Skin of body (tissue), 2 donors: ENCODE data around the gene CTU2. TPM values are rescaled to one million over a fixed set of nuclear protein-coding genes. Genes with fewer than 3 reads are reported as not detected.

Experiments
- DNase-seq: peaks from one replicate; lab custom pipeline; 2025; lab: John Stamatoyannopoulos, UW
- total RNA-seq: library from RNA; depleted of rRNA; stranded (reverse); fragments of >200 nt; gene quantifications from one replicate; pipeline ENCODE4 v1.2.3, GENCODE V29; 2014

CTU2 gene
- total RNA-seq, 1 donor from 2014 or later = 5.5 TPM

- no peak for DNase-seq
These were observed 24.4 kb upstream of the CTU2 start for GRCh38 chr16:88681709-88682451.

GRCh38 chr16:88684569-88685155 lies 21.6 kb upstream of the CTU2 start:
- no peak for DNase-seq

DNA sequence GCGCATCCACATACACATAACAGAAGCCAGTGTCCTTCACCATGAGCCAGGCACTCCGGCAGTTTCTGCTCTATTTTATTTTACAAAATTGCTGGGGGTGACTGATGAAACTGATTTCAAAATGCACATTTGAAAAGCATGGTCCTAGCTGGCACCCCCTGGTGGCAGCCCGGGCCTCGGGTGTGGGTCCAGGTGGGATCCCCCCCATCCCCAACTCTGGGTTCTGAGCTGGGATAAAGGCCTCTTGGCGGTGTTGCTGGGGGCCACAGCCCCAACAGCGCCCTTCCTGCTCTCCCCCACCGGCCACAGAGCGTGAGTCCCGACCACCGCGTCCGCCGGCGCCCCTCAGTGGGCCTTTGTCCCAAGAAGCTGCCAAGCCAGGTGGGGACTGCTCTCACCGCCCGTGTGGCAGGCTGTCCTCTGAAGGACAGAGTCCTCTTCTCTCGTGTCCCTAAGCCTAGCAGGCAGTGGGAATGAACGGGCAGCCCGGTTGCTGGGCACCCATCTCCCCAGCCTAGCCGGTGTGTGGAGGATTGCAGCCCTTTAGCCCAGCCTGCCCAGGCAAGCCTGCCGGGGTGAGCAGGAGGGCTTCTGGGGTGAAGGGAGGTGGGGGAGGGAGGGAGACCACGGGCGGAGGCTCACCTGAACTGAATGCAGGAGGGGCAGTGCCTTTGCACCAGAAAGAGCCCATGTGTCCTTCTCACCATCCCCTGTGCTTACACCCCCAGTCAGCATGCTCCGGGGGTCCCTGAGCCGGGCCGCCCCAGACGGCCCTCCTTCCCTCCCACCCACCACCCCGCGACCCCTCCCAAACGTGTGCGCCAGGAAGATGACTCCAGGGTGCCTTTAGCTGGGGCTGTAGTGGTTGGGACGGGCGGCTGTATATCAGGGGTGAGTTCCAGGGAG lies 20.9 kb upstream of the CTU2 start:
- no peak for DNase-seq

- no peak for DNase-seq
These were observed 20.3 kb upstream of the CTU2 start for GRCh38 chr16:88686062-88686438.

- no peak for DNase-seq
These were observed 19.7 kb upstream of the CTU2 start, which contains the start of gene SNAI3 for GRCh38 chr16:88686439-88687253. Gene SNAI3 (minus strand): TSS chr16:88686507. CDS start chr16:88686406, 101 bp downstream.

DNA sequence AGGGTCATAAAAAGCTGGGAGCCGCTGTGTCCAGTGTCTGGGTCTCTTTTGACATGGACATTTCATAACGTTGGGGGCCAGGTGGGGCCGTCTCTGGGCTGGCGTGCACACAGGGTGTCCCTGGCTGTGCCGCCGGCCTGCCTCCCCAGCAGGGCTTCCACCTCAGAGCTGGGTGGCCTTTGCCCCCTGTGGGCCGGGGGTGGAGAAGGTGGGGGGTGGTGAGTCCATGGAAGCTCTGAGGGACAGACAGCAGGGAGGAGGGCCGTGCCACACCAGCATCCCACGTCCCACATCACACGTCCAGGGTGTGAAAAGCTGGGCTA lies 19.1 kb upstream of the CTU2 start:
- DNase-seq = no peak

DNA sequence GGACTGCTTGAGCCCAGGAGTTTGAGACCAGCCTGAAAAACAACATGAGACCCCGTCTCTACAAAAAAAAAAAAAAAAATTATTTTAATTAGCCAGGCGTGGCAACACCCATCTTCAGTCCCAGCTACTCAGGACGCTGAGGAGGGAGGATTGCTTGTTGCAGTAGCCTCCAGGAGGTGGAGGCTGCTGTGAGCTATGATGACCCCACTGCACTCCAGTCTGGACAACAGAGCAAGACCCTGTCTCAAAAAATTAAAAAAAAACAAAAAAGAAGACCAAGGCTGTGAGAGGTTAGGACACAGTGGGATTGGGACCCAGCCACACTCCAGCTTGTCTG lies 18.7 kb upstream of the CTU2 start:
- no peak for DNase-seq

- no peak for DNase-seq
These were observed 18.1 kb upstream of the CTU2 start for GRCh38 chr16:88688013-88688778.

DNA sequence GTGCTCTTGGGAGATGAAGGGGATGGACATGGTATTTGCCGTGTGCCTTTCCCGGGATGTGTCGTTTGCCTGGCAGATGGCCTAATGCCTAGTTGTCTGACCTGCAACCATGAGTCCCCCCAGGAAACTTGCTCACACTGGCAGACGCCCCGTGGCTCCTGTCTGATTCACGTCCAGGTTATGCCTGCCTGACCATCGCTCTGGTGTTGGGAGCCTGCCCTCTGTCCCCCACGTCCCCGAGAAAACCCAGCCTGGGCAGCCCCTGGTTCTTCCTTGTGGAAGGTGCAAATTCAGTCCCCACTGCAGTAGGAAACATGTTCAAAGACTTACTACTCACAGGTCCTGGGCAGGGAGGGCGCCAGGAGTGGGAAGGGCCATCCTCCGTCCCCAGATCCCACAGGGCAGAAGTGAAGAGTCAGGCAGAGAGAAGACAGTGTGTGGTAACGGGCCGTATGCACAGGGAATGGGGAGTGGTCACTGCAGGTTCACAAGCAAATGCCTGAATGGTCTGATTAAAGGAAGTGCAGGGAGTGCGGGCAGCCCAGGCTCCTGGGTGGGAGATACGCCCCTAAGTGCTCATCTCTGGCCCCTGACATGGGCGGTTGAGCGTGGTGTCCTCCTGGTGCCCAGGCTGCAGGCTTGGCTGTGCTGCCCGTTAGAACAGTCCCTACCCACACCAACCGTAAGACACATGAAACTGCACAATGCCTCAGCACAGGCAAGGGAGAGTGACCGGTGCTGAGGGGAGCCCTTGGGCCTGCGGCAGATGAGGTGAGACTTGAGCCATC lies 15.8 kb upstream of the CTU2 start:
- no peak for DNase-seq

DNA sequence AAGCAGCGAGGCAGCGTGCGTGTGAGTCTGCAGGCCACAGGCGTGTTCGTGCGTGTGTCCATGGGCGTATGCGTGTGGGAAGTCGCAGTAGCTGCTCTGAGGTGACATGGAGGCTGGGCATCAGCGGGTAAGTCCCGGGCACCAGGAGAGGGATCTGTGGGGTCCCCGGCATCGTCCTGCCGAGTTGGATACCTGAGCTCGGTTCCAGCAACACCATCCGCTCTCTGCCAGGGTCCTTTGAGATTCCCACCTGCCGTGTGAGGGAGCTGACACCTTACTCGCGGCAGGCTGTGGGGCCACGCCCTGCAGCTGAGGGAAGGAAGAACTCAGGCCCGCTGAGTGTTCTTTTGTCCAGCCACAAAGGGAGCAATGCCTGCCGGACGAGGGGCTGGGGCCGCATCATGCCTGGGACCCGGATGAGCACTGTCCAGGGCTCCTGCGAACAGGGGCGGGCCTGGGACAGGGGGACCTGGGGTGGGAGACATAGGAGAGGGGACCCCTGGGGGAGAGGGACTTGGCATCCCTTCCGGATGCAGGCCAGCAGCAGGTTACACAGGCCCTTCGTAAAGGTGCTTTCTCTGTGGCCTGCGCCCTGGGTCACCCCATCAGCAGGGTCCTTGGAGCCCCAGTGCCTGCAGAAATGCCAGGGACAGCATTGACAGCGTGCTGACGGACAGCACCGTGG lies 15.0 kb upstream of the CTU2 start:
- no peak for DNase-seq

DNA sequence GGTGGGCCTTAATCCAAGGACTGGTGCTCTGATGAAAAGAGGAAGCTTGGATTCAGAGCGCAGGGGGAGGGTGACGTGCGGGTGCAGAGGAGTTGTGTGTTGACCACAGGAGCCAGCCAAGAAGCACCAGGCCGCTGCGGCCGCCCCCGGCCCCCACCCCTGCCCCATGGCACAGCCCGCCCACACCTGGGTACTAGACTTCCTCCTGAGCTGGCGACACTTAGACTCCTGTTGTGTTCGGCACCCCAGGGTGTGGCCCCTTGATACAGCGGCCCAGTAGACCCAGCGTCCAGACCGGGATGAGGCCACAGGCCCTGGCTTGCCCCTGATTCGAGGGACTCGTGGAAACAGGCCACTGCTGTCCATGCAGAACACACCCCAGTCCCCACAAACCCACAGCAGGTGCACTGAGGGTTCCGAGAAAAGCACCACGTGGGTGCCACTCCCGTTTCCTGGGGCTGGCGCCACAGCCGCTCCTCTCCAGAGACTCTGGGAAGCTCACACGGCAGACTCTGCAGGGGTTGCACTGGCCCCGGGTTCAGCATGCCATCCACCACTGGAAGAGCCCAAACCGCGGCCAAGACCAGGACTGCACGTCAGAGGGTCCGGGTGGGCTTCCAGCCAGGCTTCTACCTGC lies 14.3 kb upstream of the CTU2 start:
- no peak for DNase-seq

DNA sequence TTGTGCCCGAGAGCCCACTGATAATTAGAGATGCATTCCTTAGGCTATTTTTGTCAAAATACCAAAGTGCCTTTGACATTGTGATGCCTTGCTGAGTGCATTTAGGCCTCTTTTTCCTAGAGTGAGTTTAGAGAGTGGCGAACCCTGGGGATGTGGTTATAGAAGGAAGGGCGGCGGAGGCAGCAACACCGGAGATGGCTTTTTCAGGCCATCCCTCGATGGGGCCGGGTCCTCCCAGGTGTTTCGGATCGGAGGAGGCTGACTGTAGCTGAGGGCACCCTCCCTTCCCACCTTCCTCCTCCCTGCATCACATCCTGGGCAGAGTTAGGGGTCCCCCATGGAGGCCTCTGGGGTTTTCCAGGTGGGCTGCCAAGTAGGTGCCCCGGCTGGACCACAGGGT lies 13.4 kb upstream of the CTU2 start:
- DNase-seq = no peak

DNA sequence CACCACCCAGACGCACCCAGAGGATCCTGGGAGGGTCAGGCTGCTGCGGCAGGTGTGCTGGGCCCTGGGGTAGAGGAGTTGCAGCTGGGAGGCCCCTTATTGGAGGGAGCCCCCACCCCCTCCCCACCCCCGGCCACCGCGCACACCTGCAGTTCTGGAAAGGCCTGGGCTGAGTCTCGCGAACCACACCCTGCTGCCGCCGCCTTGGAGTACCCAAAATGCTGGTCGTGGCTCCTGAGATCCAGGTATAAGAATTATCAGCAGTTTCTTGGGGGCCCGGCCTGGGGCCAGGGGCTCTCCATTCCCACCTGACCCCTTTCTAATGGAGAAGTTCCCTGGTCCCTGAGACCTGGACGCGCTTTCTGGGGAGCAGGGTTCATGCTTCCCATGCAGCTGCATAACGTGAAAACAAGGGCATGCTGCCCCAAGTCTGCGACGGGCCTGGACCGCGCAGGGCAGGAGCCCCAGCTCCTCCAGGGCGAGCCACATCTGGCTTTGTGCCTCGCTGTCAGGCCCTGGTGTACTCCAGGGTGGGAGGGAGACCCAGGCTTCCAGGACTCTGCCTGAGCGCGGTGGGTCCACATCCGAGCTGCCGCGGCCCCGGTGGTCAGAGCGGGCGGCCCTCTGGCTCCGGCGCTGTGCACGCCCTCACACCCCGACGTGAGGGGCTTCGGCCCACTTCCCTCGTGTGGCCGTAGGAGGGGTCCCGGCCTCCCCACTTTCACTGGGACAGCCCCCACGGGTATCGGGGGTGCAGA lies 12.7 kb upstream of the CTU2 start:
- DNase-seq = no peak

DNA sequence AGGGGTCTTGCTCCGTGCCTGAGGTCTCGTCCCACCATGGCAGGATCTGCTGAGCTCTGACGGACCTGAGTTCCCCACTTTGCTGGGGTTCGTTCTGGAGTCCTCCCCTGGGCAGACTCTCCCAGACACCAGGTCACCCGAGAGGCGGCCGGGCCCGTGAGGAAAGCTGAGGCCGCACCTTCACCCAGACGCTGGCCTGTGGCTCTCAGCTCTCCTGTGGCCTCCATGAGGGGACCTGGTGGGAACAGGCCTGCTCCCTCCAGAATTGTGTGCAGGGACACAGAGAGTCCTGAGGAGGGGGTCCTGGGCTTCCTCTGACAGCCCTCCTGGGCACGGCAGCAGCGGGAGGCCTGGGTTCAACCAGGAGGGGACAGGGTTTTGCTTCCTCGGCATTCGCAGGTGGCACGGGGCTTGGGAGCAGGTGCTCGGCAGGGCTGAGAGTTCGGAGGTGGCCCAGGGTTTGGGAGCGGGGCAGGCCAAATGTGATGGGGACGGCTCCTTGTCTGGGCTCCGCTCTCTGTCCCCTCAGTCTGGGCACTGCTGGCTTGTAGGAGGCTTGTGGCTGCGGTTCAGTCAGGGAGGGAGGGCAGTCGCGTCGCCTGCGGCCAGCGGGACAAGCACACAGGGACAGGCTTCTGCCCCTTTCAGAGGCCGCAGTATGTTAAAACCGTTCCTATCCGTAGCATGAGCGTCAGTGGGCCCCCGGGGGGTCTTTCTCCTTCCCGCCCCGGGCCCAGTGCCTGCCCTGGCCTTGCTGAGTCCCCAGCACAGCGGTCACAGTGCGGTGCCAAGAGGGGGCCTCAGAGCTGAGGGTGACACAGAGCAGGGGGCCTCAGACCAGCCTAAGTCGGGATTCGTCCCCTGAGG lies 11.8 kb upstream of the CTU2 start:
- DNase-seq = no peak

DNA sequence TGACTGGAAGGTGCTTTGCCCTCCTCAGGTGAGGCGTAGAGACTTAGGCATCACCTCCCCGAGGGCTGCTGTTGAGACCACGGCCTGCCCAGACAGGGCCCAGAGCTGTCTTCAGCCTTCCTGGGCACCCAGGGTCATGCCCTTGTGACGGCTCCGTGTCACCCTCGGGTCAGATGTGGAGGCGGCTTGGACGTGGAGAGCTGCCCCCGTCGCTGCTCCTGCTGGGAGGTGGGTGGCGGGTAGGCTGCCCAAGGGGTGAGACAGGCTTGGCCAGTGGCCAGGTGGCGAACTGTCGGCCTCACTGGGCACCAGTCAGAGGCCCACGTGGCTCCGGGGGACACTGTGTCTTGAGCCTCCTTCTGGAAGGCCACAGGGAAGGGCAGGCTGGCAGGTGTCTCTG lies 11.1 kb upstream of the CTU2 start:
- no peak for DNase-seq

DNA sequence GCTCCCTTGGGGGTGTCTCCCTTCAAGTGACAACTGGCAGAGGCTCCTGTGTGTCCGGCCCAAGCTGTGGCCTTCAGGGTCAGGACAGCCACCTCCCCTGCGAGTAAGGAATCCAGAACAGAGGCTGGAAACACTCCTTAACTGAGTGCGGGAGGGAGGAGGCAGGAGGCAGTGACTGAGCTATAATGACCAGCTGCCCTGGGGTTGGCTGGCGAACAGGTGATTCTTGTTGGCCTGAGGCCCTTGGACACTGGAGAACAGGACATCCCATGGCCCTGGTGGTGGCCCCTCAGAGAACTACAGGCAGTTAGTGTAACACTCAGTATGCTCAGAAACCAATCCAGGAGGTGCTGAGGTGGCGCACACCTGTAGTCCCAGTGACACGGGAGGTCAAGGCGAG lies 10.6 kb upstream of the CTU2 start:
- no peak for DNase-seq

DNA sequence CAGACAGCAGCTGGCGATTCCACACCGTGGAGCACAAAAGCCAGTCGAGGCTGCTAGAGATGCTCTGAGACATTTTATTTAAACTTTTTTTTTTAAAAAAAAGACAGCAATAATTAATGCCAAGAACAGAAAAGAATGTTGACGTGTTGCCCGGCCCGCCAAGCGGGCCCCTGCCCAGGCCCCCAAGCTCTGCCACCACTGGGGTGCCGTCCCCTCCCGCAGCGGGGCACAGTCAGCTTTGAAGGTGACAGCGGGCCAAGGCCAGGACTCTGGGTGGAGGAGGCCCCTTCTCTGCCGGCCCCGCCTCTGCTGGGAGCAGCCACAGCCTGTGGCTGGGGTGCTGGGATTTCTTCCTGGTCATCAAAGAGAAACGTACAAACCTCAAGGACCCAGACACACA lies 9.9 kb upstream of the CTU2 start:
- DNase-seq = no peak
